ENCODE measurements around the gene MRPL11. TPM values are rescaled to one million over a fixed set of nuclear protein-coding genes. Genes with fewer than 3 reads are reported as not detected.

The MRPL11 gene
- total RNA-seq, 1 donor from 2014 or later = 53.8 TPM

DNA sequence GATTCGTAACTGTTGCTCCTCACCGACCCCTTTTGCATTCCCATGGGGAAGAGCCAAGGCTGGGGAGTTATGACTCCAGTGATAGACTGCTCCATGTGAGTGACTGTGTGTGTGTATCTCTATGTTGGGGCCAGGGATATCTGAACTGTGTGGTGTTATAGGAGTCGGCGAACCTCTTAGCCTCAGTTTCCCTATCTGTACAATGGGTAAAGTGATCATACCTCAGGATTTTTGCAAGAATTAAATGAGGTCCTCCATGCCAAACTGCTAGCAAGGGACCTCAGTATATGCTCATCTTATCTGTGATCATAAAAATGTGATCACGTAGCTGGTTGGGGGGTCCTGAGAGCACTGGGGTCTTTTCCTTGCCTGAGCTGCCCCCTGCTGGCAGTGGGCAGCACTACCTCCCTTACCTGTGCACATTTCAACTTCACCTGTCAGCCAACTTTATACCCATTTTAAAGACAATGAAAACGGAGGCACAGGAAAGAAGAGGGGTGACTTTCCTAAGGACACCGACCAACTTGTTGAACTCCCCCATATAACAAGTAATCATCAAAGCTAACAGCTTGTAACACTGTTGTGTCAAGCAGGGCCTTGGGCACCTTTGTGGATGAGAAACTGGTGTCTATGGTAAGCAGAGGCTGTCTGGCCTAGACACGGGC, 40.2 kb upstream of the MRPL11 start:
- intact Hi-C loops (cut with micrococcal nuclease) = no loop called here
- Histone ChIP-seq H3K9me3 (replicated peaks) (no peaks in the 10 kb centered on the region), H3K4me1 (peaks cover 25% of the 10 kb centered on the region), H3K27me3 (ENCODE audit: low read depth) (no peaks in the 10 kb centered on the region), H3K27ac (replicated peaks) (peak overlapping the region; percentile 92), H3K36me3 (peaks cover 22% of the 10 kb centered on the region), H3K4me3 (peak overlapping the region; percentile 78)
- TF ChIP-seq, protein P1, sequence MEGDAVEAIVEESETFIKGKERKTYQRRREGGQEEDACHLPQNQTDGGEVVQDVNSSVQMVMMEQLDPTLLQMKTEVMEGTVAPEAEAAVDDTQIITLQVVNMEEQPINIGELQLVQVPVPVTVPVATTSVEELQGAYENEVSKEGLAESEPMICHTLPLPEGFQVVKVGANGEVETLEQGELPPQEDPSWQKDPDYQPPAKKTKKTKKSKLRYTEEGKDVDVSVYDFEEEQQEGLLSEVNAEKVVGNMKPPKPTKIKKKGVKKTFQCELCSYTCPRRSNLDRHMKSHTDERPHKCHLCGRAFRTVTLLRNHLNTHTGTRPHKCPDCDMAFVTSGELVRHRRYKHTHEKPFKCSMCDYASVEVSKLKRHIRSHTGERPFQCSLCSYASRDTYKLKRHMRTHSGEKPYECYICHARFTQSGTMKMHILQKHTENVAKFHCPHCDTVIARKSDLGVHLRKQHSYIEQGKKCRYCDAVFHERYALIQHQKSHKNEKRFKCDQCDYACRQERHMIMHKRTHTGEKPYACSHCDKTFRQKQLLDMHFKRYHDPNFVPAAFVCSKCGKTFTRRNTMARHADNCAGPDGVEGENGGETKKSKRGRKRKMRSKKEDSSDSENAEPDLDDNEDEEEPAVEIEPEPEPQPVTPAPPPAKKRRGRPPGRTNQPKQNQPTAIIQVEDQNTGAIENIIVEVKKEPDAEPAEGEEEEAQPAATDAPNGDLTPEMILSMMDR (IDR thresholded peaks at IDR 0.05; ENCODE audit: borderline replicate concordance) = peak; percentile 72
- DNase-seq = no peak

DNA sequence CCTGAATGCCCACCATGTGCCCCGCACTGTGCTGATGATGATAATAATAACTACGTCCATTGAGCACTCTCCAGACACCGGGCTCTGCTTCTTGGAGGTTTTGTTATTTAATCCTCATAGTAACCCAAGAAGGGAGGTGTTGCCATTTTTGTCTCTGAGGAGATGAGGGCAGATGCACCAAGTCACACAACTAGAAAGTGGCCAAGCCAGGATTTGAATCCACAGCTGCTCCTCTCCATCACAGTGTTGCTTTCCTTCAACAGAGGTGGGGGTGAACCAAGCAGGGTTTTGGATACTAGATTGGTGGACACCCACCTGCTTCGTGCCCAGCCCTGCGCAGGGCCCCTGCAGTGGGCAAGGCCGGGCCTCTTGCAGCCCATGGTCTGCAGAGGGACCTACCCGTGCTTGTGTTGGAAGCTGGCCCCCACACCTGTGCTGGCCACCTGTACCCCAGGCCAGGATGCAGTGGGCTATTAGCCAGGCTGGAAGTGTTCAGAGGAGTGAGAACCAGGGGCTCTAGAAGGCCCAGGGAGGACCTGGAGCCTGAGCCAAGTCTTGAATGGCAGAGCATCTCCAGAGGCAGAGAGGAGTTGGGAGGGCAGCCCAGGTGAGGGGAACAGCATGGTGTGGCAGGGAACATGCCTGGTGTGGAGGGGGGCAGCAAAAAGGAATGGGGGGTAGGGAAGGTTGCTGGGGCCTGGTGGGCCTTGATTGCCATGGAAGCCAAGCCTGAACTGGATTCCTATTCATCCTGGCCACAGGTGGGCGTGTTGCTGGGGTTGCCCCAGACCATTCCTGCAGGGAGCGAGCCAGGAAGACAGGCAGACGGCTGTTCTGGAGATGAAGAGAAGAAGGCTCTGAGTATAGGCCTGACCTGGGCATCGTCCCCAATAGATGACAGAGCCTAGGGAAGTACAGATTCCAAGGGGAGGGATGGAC, 38.9 kb upstream of the MRPL11 start:
- intact Hi-C loops (cut with micrococcal nuclease) = no loop called here
- no peak for DNase-seq
- H3K36me3 ChIP-seq = peaks cover 35% of the 10 kb centered on the region
- no peaks in the 10 kb centered on the region for H3K27me3 ChIP-seq (ENCODE audit: low read depth)
- TF ChIP-seq, protein P1 (IDR thresholded peaks at IDR 0.05; ENCODE audit: borderline replicate concordance) = no peak
- H3K4me1 ChIP-seq = peaks cover 25% of the 10 kb centered on the region
- H3K27ac ChIP-seq (replicated peaks) = no peak overlapping the region
- H3K9me3 ChIP-seq (replicated peaks) = no peaks in the 10 kb centered on the region
- no peak overlapping the region for H3K4me3 ChIP-seq

DNA sequence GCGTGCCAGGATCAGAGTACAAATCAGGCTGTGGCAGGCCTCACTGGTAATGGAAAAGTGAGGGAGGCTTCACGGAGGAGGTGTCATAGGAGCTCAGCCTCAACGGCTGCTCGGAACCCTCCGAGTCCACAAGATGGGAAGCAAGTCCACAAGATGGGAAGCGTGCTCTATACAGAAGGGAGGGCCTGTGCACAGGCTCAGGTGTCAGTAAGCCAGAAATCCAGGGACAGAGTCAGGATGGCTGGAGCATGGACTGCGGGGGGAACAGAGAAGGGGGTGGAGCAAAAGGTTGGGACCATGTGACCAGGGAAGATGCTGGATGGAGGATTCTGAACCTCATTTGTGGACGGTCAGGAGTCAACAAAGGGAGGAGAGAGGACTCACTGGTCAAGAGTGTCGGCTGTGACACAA, 38.2 kb upstream of the MRPL11 start:
- Histone ChIP-seq H3K27me3 (ENCODE audit: low read depth) (no peaks in the 10 kb centered on the region), H3K36me3 (peaks cover 40% of the 10 kb centered on the region), H3K4me1 (peaks cover 25% of the 10 kb centered on the region), H3K9me3 (replicated peaks) (no peaks in the 10 kb centered on the region), H3K4me3 (no peak overlapping the region), H3K27ac (replicated peaks) (no peak overlapping the region)
- TF ChIP-seq, protein P1 (IDR thresholded peaks at IDR 0.05; ENCODE audit: borderline replicate concordance) = no peak
- intact Hi-C loops (cut with micrococcal nuclease) = no loop called here
- no peak for DNase-seq

DNA sequence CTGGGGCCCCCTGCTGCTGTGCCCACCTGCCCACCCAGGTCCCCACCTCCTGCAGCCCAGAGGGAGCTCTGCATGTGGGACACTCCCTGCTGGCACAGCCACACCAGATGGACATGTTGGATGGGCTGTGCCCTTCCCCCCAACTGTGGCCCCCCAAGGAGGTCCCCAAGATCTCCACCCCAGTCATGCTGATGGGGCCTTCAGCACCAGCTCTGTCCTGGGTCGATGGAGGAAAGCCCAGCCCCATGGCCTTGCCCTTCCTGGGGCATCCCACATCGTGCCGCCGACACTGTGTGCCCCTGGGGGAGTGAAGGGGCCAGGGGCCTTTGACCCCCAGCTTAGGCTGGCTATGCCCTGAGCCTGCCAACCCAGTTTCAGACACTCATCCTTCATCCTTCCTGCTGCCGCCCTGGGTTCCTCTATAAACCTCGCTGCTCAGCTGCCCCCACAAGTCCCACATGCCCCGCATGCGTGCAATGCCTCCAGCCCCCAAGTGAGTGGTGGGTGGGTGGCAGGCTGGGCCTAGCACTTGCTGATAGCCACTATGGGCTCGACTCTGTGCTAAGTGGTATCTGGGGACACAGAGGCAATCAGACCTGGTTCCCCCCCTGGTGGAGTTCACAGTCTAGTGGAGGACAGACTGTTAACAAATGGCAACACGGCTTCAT, 37.7 kb upstream of the MRPL11 start:
- TF ChIP-seq, protein P1 (IDR thresholded peaks at IDR 0.05; ENCODE audit: borderline replicate concordance) = no peak
- intact Hi-C loops (cut with micrococcal nuclease) = no loop called here
- no peak for DNase-seq
- no peaks in the 10 kb centered on the region for H3K9me3 ChIP-seq (replicated peaks)
- no peaks in the 10 kb centered on the region for H3K27me3 ChIP-seq (ENCODE audit: low read depth)
- peaks cover 25% of the 10 kb centered on the region for H3K4me1 ChIP-seq
- H3K4me3 ChIP-seq = no peak overlapping the region
- H3K27ac ChIP-seq (replicated peaks) = no peak overlapping the region
- H3K36me3 ChIP-seq = peaks cover 40% of the 10 kb centered on the region

DNA sequence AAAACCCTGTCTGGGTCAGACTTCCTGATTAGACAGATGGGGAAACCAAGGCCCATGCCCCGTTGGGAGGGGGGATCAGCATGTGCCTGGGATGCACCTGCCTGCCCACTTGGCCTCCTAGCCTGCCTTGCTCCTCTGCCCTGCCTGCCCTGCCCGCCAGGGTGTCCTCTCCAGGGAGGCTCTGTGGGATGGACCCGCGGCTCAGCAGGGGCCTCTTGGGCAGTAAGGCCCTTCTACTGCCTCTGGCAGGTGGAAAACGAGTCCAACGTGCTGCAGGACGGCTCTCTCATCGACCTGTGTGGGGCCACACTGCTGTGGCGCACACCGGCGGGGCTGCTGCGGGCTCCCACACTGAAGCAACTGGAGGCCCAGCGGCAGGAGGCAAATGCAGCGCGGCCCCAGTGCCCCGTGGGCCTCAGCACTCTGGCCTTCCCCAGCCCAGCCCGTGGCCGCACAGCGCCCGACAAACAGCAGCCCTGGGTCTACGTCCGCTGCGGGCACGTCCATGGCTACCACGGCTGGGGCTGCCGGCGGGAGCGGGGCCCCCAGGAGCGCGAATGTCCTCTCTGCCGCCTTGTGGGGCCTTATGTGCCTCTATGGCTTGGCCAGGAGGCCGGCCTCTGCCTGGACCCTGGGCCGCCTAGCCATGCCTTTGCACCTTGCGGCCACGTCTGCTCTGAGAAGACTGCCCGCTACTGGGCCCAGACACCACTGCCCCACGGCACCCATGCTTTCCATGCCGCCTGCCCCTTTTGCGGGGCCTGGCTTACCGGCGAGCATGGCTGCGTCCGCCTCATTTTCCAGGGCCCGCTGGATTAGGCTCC, 36.9 kb upstream of the MRPL11 start:
- Histone ChIP-seq H3K36me3 (peaks cover 45% of the 10 kb centered on the region), H3K4me3 (no peak overlapping the region), H3K27ac (replicated peaks) (no peak overlapping the region), H3K27me3 (ENCODE audit: low read depth) (no peaks in the 10 kb centered on the region), H3K4me1 (peaks cover 19% of the 10 kb centered on the region), H3K9me3 (replicated peaks) (no peaks in the 10 kb centered on the region)
- TF ChIP-seq, protein P1 (IDR thresholded peaks at IDR 0.05; ENCODE audit: borderline replicate concordance) = no peak
- DNase-seq = no peak
- intact Hi-C loops (cut with micrococcal nuclease) = no loop called here
